Activated CD4-positive, alpha-beta T cell treated with anti-CD3 and anti-CD28 coated beads, Interleukin-2, Interleukin-4, amounts not matched to agents 100 ng/mL and 50 ng/mL, durations not matched to agents 16 hours and 8 hours (primary cell): Measurements from ENCODE around the gene CD209.
A peak's percentile ranks its signal among the peaks of the same experiment; 100 is the strongest.

Experiments
- DNase-seq: peaks from one replicate; pipeline ENCODE4 v3.0.0-alpha.2; 2020; ENCODE audit warnings: low spot score

CD209 gene

GRCh38 chr19:7705387-7706187, 41.7 kb downstream of the CD209 start:
- DNase-seq: peak; percentile 73

GRCh38 chr19:7704280-7705060, 42.9 kb downstream of the CD209 start:
- no peak for DNase-seq

- DNase-seq: no peak
Measured at GRCh38 chr19:7703332-7703731, 44.0 kb downstream of the CD209 start.

- DNase-seq: no peak
Measured at GRCh38 chr19:7701654-7702457, 45.5 kb downstream of the CD209 start, which contains the start of gene FCER2. FCER2 (minus strand) TSS chr19:7702131; CDS start chr19:7699760, 2,371 bp downstream.

GRCh38 chr19:7701049-7701653, 46.2 kb downstream of the CD209 start:
- no peak for DNase-seq

- peak; percentile 33 for DNase-seq
Measured at GRCh38 chr19:7699417-7700401, 47.6 kb downstream of the CD209 start.

- no peak for DNase-seq
Measured at GRCh38 chr19:7699003-7699402, 48.3 kb downstream of the CD209 start.

GRCh38 chr19:7698583-7698982, 48.8 kb downstream of the CD209 start:
- no peak for DNase-seq

GRCh38 chr19:7697721-7698287, 49.5 kb downstream of the CD209 start:
- no peak for DNase-seq

GRCh38 chr19:7694499-7694898, 52.8 kb downstream of the CD209 start:
- DNase-seq: no peak

- DNase-seq: peak; percentile 26
Measured at GRCh38 chr19:7692417-7693088, 54.8 kb downstream of the CD209 start.

- DNase-seq: peak; percentile 8
Measured at GRCh38 chr19:7691497-7691896, 55.8 kb downstream of the CD209 start.

GRCh38 chr19:7690779-7691258, 56.5 kb downstream of the CD209 start:
- no peak for DNase-seq
